C1 segment of cervical spinal cord (tissue), 14 donors: ENCODE results near the gene CDKAL1.
"Not testable (repeated sequence)": the region's sequence is repeated elsewhere in the genome, so short reads cannot be mapped to it uniquely, and the experiment has no call there.

Experiments
- DNase-seq, 14 donors: peaks; one replicate each; lab custom pipeline; 2025; lab: John Stamatoyannopoulos, UW

The CDKAL1 gene

GRCh38 chr6:20590476-20590875, 56.2 kb downstream of the CDKAL1 start:
- not testable (repeated sequence) for DNase-seq

DNA sequence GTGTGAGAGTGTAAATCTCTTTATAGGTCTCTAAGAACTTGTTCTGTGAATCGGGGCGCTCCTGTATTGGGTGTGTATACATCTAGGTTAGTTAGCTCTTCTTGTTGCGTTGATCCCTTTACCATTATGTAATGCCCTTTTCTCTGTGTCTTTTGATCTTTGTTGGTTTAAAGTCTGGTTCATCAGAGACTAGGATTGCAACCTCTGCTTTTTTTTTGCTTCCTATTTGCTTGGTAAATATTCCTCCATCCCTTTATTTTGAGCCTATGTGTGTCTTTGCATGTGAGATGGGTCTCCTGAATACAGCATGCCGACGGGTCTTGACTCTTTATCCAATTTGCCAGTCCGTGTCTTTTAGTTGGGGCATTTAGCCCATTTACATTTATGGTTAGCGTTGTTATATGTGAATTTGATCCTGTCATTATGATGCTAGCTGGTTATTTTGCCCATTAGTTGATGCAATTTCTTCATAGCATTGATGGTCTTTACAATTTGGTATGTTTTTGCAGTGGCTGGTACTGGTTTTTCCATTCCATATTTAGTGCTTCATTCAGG, 60.1 kb downstream of the CDKAL1 start:
- DNase-seq = not testable (repeated sequence)

GRCh38 chr6:20599302-20600051, 65.2 kb downstream of the CDKAL1 start:
- DNase-seq = no peak

- no peak for DNase-seq
These were observed 66.6 kb downstream of the CDKAL1 start for GRCh38 chr6:20600831-20601230.

GRCh38 chr6:20604159-20604558, 69.9 kb downstream of the CDKAL1 start:
- no peak for DNase-seq

DNA sequence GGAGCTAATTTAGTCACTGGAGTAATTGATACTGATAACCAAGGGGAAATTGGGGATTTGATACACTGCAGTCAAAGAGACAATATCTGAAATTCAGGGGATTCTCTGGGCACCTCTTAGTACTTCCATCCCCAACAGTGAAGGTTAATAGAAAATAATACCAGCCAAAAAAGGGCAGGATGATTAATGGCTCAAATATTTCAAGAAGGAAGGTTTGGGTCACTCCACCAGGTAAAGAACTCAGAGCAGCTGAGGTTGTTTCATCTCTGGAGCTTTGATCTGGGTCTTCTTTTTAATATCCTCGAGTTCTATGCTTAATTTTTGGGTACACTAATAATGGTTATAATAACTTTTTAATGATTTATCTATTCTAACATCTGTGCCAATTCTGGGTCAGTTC, 70.8 kb downstream of the CDKAL1 start:
- DNase-seq = no peak

DNA sequence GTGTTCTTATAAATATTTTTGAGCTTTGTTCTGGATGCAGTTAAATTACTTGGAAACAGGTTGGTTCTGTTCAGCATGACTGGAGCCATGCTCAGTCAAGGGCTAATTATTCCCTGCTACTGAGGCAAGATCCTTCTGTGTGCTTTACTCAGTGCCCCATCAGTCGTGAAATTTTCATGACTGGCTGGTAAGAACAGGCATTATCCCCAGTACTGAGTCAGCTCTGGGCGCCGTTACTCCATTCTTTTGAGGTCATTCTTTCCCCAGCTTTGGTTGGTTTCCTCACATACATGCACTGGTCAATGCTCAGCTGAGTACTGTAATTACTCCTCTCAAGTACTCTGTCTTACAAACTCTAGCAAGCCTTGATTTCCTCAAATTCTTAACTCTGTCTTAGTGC, 71.3 kb downstream of the CDKAL1 start:
- peak in 1 of 14 donors; percentile 18 for DNase-seq

DNA sequence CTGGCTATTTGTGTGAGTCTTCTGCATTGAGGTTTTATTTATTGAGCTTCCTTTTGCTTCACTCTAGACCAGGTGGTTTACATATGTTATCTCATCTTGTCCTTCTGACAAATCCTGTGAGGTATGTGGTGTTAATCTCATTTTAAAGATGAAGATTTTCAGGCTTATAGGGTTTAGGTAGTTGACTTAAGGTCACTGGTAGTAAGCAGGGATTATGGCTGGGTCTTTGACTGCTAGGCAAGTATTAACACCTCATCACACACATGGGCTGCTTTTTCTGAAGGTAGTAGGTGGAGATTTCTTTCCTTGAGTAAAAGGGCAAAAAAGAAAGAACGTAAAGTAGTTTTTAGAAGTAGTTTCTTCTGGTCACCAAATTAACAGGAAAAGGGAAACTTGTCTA, 72.6 kb downstream of the CDKAL1 start:
- no peak for DNase-seq

GRCh38 chr6:20608356-20608755, 74.1 kb downstream of the CDKAL1 start:
- peak in 1 of 14 donors; percentile 59 for DNase-seq

DNA sequence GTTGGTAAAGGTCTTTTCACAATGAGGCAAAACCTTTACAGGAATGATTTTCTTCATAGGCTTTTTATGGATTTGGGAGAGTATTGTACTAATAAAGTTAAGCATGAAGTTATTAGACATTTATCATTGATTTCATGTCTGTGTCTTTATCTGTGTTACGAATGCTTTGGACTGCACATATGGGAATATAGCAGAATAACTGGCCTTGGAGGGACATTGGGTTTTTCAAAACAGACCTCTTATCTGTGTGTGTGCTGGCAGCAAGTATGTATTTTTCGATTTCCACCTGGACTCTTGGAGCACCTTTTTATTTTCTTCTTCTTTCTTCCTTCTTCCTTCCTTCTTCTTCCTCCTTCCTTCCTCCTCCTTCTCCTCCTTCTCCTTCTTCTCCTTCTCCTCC, 74.6 kb downstream of the CDKAL1 start:
- peak in 1 of 14 donors; percentile 22 for DNase-seq

- DNase-seq = not testable (repeated sequence)
These were observed 75.7 kb downstream of the CDKAL1 start for GRCh38 chr6:20609924-20610323.

- DNase-seq = no peak
These were observed 76.5 kb downstream of the CDKAL1 start for GRCh38 chr6:20610636-20611370.

DNA sequence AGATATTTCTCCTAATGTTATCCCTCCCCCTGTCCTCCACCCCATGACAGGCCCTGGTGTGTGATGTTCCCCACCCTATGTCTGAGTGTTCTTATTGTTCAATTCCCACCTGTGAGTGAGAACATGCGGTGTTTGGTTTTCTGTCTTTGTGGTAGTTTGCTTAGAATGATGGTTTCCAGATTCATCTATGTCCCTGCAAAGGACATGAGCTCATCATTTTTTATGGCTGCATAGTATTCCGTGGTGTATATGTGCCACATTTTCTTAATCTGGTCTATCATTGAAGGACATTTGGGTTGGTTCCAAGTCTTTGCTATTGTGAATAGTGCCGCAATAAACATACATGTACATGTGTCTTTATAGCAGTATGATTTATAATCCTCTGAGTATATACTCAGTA, 83.3 kb downstream of the CDKAL1 start:
- not testable (repeated sequence) for DNase-seq

GRCh38 chr6:20620043-20620442, 85.8 kb downstream of the CDKAL1 start:
- DNase-seq = no peak

- DNase-seq = no peak
These were observed 89.5 kb downstream of the CDKAL1 start for GRCh38 chr6:20623761-20624160.

DNA sequence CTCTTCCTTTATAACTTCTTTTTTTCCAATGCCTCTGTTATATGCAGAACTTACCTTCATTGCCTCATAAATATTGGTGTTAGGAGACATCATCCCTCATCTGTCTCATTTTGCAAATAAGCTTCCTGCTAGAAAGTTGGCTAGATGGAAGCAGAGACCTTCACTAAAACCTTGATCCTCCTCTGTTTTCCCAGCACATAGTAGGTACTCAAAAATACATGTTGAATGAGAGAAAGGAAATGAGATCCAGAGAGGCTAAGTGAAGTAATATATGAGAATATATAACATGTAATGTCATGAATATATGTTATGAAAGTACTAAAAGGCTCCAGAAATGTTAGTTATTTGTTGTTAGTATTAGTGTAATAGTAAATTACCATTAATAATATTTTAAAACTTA, 91.9 kb downstream of the CDKAL1 start:
- no peak for DNase-seq

- no peak for DNase-seq
These were observed 95.3 kb downstream of the CDKAL1 start for GRCh38 chr6:20629509-20629908.

DNA sequence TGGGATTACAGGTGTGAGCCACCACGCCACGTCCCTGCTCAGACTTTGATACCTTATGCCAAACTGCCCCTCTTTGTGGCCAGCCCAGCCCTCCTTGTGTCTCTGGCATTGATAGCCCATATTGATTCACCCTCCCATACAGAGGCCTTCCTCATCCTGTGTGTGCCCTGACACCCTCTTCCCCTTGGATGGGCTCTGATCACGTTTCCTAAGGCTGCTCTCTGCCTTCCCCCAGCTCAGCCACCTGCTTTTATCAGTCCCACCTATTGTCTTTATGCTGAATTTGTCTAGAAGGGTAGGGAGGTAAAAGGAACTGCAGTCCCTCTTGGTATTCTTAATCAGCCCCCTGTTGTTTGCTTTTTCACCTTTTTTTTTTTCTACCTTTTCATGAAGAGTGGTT, 95.9 kb downstream of the CDKAL1 start:
- DNase-seq = no peak

DNA sequence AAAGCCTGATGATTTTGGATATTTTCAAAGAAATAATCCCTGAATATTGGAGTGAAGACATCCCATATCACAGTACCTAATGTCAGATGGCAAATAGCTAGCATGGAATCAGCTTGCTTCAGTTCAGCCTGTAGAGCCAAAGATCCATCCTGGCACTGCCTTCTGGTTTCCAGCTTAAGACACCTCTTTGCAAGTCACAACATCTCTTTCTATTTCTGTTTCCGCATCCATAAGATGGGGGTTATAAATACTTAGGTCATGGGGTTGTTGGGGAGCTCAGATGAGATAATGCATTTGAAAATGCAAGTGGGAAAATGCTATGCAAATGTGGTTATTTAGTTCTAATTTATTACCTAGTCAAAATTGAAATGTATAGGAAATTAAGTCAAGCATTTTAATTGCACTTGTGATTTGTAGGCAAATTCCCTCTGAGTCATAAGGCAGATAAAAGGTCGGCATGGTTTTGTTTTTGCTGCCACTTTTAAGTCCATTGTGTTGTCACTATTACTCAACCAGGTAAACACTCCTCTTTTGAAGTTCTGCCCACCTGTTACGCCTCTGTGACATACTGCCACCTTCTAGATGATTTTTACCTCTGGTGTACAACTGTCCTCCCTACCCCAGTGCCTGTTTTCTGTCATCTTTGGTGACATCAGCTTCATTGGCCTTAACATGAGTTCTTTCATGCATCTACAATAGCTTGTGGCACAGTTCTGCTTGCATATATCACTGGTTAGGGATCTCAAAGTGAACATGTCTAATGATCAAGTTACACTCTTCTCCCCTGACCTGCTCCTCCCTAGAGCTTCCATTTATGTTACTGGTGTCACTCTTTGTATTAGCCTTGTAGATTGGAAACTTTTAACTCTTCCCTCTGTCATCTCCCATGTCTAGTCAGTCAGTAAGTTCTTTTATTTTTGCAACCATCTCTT, 96.6 kb downstream of the CDKAL1 start:
- no peak for DNase-seq

DNA sequence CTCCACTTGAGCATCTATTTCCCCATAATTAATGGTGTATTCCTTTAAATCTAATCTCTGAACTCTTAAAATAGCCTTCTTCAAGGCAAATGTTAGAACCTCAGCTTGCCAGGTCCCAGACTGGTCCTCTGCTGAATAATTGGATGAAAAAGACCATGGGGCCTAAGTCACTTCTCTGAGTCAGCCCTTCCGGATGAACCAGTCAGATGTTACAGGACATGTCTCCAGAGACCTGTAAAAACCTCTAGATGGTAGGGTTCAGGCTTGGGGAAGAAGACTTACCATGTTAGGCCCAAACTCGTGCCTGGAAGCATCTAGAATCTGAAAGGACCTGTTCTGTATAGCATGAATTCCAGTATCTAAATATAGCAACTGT, 97.3 kb downstream of the CDKAL1 start:
- DNase-seq = no peak

GRCh38 chr6:20632696-20633095, 98.4 kb downstream of the CDKAL1 start:
- no peak for DNase-seq
